ENCODE measurements around the gene COLEC12.
A peak's percentile ranks its signal among the peaks of the same experiment; 100 is the strongest.

The COLEC12 gene

GRCh38 chr18:475202-476031 lies 25.1 kb downstream of the COLEC12 start:
- DNase-seq (ENCODE audit: low spot score) = peak; percentile 88

GRCh38 chr18:474416-474815 lies 26.1 kb downstream of the COLEC12 start:
- peak; percentile 4 for DNase-seq (ENCODE audit: low spot score)

GRCh38 chr18:473802-474201 lies 26.7 kb downstream of the COLEC12 start:
- DNase-seq (ENCODE audit: low spot score) = no peak

GRCh38 chr18:471716-472115 lies 28.8 kb downstream of the COLEC12 start:
- no peak for DNase-seq (ENCODE audit: low spot score)

- DNase-seq (ENCODE audit: low spot score) = no peak
These were observed 29.6 kb downstream of the COLEC12 start for GRCh38 chr18:470661-471501.

- DNase-seq (ENCODE audit: low spot score) = no peak
These were observed 31.3 kb downstream of the COLEC12 start for GRCh38 chr18:468955-469790.

- DNase-seq (ENCODE audit: low spot score) = peak; percentile 78
These were observed 36.5 kb downstream of the COLEC12 start for GRCh38 chr18:463827-464541.

- no peak for DNase-seq (ENCODE audit: low spot score)
These were observed 37.1 kb downstream of the COLEC12 start for GRCh38 chr18:463403-463802.

- no peak for DNase-seq (ENCODE audit: low spot score)
These were observed 38.7 kb downstream of the COLEC12 start for GRCh38 chr18:461762-462161.

- DNase-seq (ENCODE audit: low spot score) = peak; percentile 57
These were observed 39.7 kb downstream of the COLEC12 start for GRCh38 chr18:460791-461190.

GRCh38 chr18:459814-460593 lies 40.5 kb downstream of the COLEC12 start:
- DNase-seq (ENCODE audit: low spot score) = no peak

GRCh38 chr18:457521-458412 lies 42.7 kb downstream of the COLEC12 start:
- DNase-seq (ENCODE audit: low spot score) = no peak

GRCh38 chr18:457140-457519 lies 43.4 kb downstream of the COLEC12 start:
- DNase-seq (ENCODE audit: low spot score) = no peak

- DNase-seq (ENCODE audit: low spot score) = no peak
These were observed 44.0 kb downstream of the COLEC12 start for GRCh38 chr18:456361-457139.

GRCh38 chr18:453400-453799 lies 47.1 kb downstream of the COLEC12 start:
- DNase-seq (ENCODE audit: low spot score) = no peak

GRCh38 chr18:452816-453215 lies 47.7 kb downstream of the COLEC12 start:
- no peak for DNase-seq (ENCODE audit: low spot score)

GRCh38 chr18:449374-449773 lies 51.1 kb downstream of the COLEC12 start:
- peak; percentile 59 for DNase-seq (ENCODE audit: low spot score)

- no peak for DNase-seq (ENCODE audit: low spot score)
These were observed 52.2 kb downstream of the COLEC12 start for GRCh38 chr18:448116-448790.
